B cell (primary cell): ENCODE data around the gene SLC7A7. TPM values are rescaled to one million over a fixed set of nuclear protein-coding genes. Genes with fewer than 3 reads are reported as not detected.
"Not testable (repeated sequence)": the region's sequence is repeated elsewhere in the genome, so short reads cannot be mapped to it uniquely, and the experiment has no call there.

Experiments
- ATAC-seq: fragments of 200-7000 bp; cut with Tn5 transposase; one replicate; pipeline ENCODE4 v1.10.0; 2021; ENCODE audit warnings: low read depth, mild to moderate bottlenecking, moderate number of reproducible peaks, moderate library complexity
- CTCF ChIA-PET: fragments of 350-600 bp; sonication (Branson Sonifier 250); formaldehyde crosslinking; loops from one replicate; lab custom pipeline; 2021; ENCODE audit warnings: antibody characterized with exemption, inconsistent platforms; lab: Charles Lee
- POLR2A ChIA-PET: fragments of 350-600 bp; sonication (Branson Sonifier 250); formaldehyde crosslinking; loops from one replicate; lab custom pipeline; 2021; ENCODE audit warnings: antibody characterized with exemption; lab: Charles Lee
- DNase-seq: peaks from one replicate; pipeline ENCODE4 v3.0.0; 2013
- H2AFZ ChIP-seq: 2 replicates; pipeline ENCODE4 v1.6.1; 2012; ENCODE audit warnings: mild to moderate bottlenecking, low read depth, low read length; ENCODE audit not compliant: insufficient read depth, poor library complexity, severe bottlenecking
- H3K27ac ChIP-seq, 2 donors: 1 replicate in 1 of 2; 2 replicates in 1 of 2; pipeline ENCODE4 v1.5.1; 2012 to 2013; ENCODE audit warnings: low read length in 2 of 2, mild to moderate bottlenecking in 2 of 2, moderate library complexity in 1 of 2
- H3K27me3 ChIP-seq, 4 experiments: fragments of 200-600 bp in 1 of 4; sonication (generic) in 1 of 4; replicated peaks in 1 of 4; 1 replicate in 2 of 4; 2 replicates in 2 of 4; pipeline versions ENCODE4 v1.6.1 to v1.7.0; 2013 to 2016; ENCODE audit warnings: low read length in 3 of 4, mild to moderate bottlenecking in 2 of 4, mixed read lengths in 1 of 4, moderate library complexity in 1 of 4; ENCODE audit not compliant: insufficient read depth in 4 of 4, control insufficient read depth in 3 of 4; ENCODE audit errors: control extremely low read depth in 1 of 4
- H3K36me3 ChIP-seq, 2 experiments: replicated peaks in 1 of 2; 1 replicate in 1 of 2; 2 replicates in 1 of 2; pipeline versions ENCODE4 v1.6.1 to v1.7.1; 2013; ENCODE audit warnings: low read length in 1 of 2; ENCODE audit not compliant: insufficient read depth in 2 of 2, control insufficient read depth in 1 of 2; ENCODE audit errors: control extremely low read depth in 1 of 2, extremely low read depth in 1 of 2
- H3K4me1 ChIP-seq, 2 donors: fragments of 200-600 bp in 1 of 2; sonication (generic) in 1 of 2; 1 replicate in 1 of 2; 2 replicates in 1 of 2; pipeline versions ENCODE4 v1.5.1 to v1.6.1; 2013 to 2017; ENCODE audit warnings: low read length in 2 of 2; ENCODE audit not compliant: control insufficient read depth in 2 of 2, insufficient read depth in 2 of 2
- H3K4me2 ChIP-seq: replicated peaks from 2 replicates; pipeline ENCODE3; 2012; ENCODE audit warnings: mild to moderate bottlenecking, low read depth, low read length; ENCODE audit not compliant: poor library complexity, severe bottlenecking
- H3K4me3 ChIP-seq, 5 experiments: fragments of 200-600 bp in 1 of 5; sonication (generic) in 1 of 5; 1 replicate in 3 of 5; 2 replicates in 2 of 5; pipeline versions ENCODE4 v1.5.1 to v1.7.0; 2011 to 2016; ENCODE audit warnings: low read length in 4 of 5, mild to moderate bottlenecking in 4 of 5, low read depth in 2 of 5, control low read depth in 1 of 5, moderate library complexity in 1 of 5; ENCODE audit not compliant: insufficient read depth in 1 of 5; ENCODE audit errors: control extremely low read depth in 1 of 5, extremely low read depth in 1 of 5
- H3K79me2 ChIP-seq: fragments of 200-600 bp; sonication (generic); one replicate; pipeline ENCODE4 v1.6.0; 2016; ENCODE audit warnings: low read length; ENCODE audit not compliant: control insufficient read depth, insufficient read depth
- H3K9ac ChIP-seq: fragments of 200-600 bp; sonication (generic); 2 replicates; pipeline ENCODE4 v1.6.1; 2017; ENCODE audit warnings: mild to moderate bottlenecking, low read length, moderate library complexity
- H3K9me3 ChIP-seq, 3 donors: one replicate each; pipeline versions ENCODE4 v1.6.1 to v1.7.1; 2013; ENCODE audit warnings: low read length in 2 of 3; ENCODE audit not compliant: control insufficient read depth in 2 of 3, insufficient read depth in 1 of 3; ENCODE audit errors: control extremely low read depth in 1 of 3
- H4K20me1 ChIP-seq: 2 replicates; pipeline ENCODE4 v1.6.0; 2012; ENCODE audit warnings: mild to moderate bottlenecking, low read length; ENCODE audit not compliant: insufficient read depth, control insufficient read depth, poor library complexity, severe bottlenecking
- H3K27ac Mint-ChIP-seq: one replicate; pipeline ENCODE4 v1.8.0; 2021; ENCODE audit warnings: mixed read lengths
- H3K27me3 Mint-ChIP-seq: one replicate; pipeline ENCODE4 v1.8.0; 2021; ENCODE audit warnings: mixed read lengths
- H3K4me1 Mint-ChIP-seq: one replicate; pipeline ENCODE4 v1.8.0; 2021; ENCODE audit warnings: mixed read lengths
- H3K4me3 Mint-ChIP-seq: one replicate; pipeline ENCODE4 v1.8.0; 2021; ENCODE audit warnings: mixed read lengths
- H3K9me3 Mint-ChIP-seq: one replicate; pipeline ENCODE4 v1.8.0; 2022; ENCODE audit warnings: mixed read lengths; ENCODE audit not compliant: insufficient read depth
- EZH2 ChIP-seq: IDR thresholded peaks from 2 replicates; pipeline ENCODE4 v1.6.1; 2012; ENCODE audit warnings: borderline replicate concordance, low read depth, mild to moderate bottlenecking, moderate library complexity, low read length; ENCODE audit not compliant: insufficient read depth, poor library complexity, severe bottlenecking
- WGBS: methylation state at CpG from one replicate; pipeline ENCODE4 v1.1.5; 2013; ENCODE audit warnings: missing lambda C conversion rate; ENCODE audit not compliant: insufficient coverage; 5-methylcytosine and 5-hydroxymethylcytosine counted together
- intact Hi-C: fragments of 100-400 bp; cut with micrococcal nuclease; formaldehyde crosslinking; loops from one replicate; pipeline ENCODE4 v1.10.0; 2022
- polyA plus RNA-seq: library from polyadenylated mRNA; depleted of rRNA; stranded (reverse); fragments of >200 nt; gene quantifications from 2 replicates; pipeline ENCODE4 v1.2.3, GENCODE V29; 2012
- total RNA-seq, 2 donors: library from RNA; stranded (reverse); fragments of 120-200 nt in 1 of 2; gene quantifications; 1 replicate in 1 of 2; 2 replicates in 1 of 2; pipeline versions ENCODE4 v1.2.3 to v1.2.4, GENCODE V29; 2013 to 2022
- TF ChIP-seq, protein P1 (sequence below): fragments of 200-600 bp; IDR thresholded peaks from one replicate; pipeline ENCODE4 v1.8.0; 2022; ENCODE audit warnings: antibody characterized with exemption, mild to moderate bottlenecking

The SLC7A7 gene
- total and polyA plus RNA-seq, 2 donors (not counting 1 experiment from before 2014, with no cell fraction given) = 33.4 to 50.0 TPM

DNA sequence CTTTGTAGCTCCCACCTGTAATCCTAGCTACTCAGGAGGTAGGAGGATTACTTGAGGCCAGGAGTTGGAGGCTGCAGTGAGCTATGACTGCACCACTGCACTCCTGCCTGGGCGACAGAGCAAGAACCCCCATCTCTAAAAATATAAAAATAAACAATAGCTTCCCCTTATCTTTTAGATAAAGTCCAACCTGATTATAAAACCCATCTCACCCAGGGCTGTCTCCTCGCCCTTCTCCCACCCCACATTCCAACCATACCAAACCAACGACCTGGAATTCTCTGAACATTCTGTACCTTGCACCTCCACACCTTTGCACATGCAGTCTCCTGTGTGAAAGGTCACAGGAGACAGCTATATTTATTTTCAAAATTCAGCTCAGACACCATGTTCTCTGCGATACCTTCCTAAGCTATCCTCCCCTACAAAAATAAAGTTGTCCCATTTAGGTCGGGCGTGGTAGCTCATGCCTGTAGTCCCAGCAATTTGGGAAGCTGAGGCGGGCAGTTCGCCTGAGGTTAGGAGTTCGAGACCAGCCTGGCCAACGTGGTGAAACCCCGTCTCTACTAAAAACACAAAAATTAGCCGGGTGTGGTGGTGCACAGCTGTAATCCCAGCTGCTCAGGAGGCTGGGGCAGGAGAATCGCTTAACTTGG, 7.7 kb downstream of the SLC7A7 start:
- Histone ChIP-seq H3K27ac (no peak overlapping the region), H3K9ac (no peak overlapping the region), H3K4me1 (peaks cover 37 to 52% of the 10 kb centered on the region in 2 donors), H3K36me3 (peaks cover 0 to 1% of the 10 kb centered on the region in 2 experiments), H3K79me2 (peaks cover 10% of the 10 kb centered on the region), H3K27me3 (no peaks in the 10 kb centered on the region), H3K4me2 (peak overlapping the region; percentile 8), H2AFZ (no peak overlapping the region), H3K4me3 (no peak overlapping the region), H3K9me3 (peaks cover 0 to 4% (median 0%) of the 10 kb centered on the region in 3 donors), H4K20me1 (no peaks in the 10 kb centered on the region)
- ATAC-seq (no peak), DNase-seq (no peak)
- Mint-ChIP-seq H3K27ac (peak overlapping the region; percentile 76), H3K4me1 (peaks cover 73% of the 10 kb centered on the region), H3K9me3 (no peaks in the 10 kb centered on the region), H3K4me3 (no peak overlapping the region), H3K27me3 (no peaks in the 10 kb centered on the region)
- ChIA-PET CTCF (interaction anchor here (0.7 to 14.9 kb wide), 8 partner anchors 11 to 58 kb away, joined by 3 to 129 read pairs (median 4); no protein-coding TSS in a partner anchor), POLR2A (interaction anchor here (0.6 to 2.3 kb wide), 4 partner anchors 11 to 17 kb away, joined by 3 to 6 read pairs (median 5); no protein-coding TSS in a partner anchor)
- intact Hi-C loops = no loop called here
- no peak for TF ChIP-seq EZH2
- TF ChIP-seq, protein P1, sequence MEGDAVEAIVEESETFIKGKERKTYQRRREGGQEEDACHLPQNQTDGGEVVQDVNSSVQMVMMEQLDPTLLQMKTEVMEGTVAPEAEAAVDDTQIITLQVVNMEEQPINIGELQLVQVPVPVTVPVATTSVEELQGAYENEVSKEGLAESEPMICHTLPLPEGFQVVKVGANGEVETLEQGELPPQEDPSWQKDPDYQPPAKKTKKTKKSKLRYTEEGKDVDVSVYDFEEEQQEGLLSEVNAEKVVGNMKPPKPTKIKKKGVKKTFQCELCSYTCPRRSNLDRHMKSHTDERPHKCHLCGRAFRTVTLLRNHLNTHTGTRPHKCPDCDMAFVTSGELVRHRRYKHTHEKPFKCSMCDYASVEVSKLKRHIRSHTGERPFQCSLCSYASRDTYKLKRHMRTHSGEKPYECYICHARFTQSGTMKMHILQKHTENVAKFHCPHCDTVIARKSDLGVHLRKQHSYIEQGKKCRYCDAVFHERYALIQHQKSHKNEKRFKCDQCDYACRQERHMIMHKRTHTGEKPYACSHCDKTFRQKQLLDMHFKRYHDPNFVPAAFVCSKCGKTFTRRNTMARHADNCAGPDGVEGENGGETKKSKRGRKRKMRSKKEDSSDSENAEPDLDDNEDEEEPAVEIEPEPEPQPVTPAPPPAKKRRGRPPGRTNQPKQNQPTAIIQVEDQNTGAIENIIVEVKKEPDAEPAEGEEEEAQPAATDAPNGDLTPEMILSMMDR = no peak
- 85% methylated on average over 7 of the region's 13 CpGs for whole genome bisulfite sequencing

DNA sequence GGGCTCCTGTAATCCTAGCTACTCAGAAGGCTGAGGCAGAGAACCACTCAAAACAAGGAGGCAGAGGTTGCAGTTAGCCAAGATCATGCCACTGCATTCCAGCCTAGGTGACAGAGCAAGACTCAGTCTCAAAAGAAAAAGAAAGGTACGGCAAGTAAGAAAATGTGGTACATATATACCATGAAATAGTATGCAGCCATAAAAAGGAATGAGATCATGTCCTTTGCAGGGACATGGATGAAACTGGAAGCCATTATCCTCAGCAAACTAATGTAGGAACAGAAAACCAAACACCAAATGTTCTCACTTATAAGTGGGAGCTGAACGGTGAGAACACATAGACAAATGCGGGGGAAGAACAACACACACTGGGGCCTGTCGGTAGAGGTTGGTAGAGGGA, 10.0 kb downstream of the SLC7A7 start:
- not testable (repeated sequence) for H3K27me3 ChIP-seq, H3K36me3 ChIP-seq, H2AFZ ChIP-seq, H3K9ac ChIP-seq, H3K9me3 ChIP-seq, H3K9me3 Mint-ChIP-seq, H3K27me3 Mint-ChIP-seq, DNase-seq, H3K4me3 Mint-ChIP-seq, H3K4me2 ChIP-seq, H3K4me3 ChIP-seq, ATAC-seq, H4K20me1 ChIP-seq
- ChIA-PET CTCF (interaction anchor here (1.1 to 14.9 kb wide), 6 partner anchors 8 to 235 kb away, joined by 3 to 129 read pairs (median 6); no protein-coding TSS in a partner anchor), POLR2A (interaction anchor here (0.6 to 2.8 kb wide), 4 partner anchors 11 to 29 kb away, joined by 3 to 9 read pairs (median 5); no protein-coding TSS in a partner anchor)
- Histone ChIP-seq H3K27ac (peak overlapping the region in 1 of 2 donors; percentile 48), H3K79me2 (peaks cover 19% of the 10 kb centered on the region), H3K4me1 (peaks cover 25 to 46% of the 10 kb centered on the region in 2 donors)
- WGBS = 100% methylated on average over 2 of the region's 4 CpGs
- Mint-ChIP-seq H3K4me1 (peaks cover 73% of the 10 kb centered on the region), H3K27ac (peak overlapping the region; percentile 94)
- intact Hi-C loops = loop anchor here (2.0 kb wide), 1 partner anchor 14 kb away; no protein-coding TSS in a partner anchor
